Measurements from ENCODE around the gene LRPPRC. TPM values are rescaled to one million over a fixed set of nuclear protein-coding genes. Genes with fewer than 3 reads are reported as not detected.
"Not testable (repeated sequence)": the region's sequence is repeated elsewhere in the genome, so short reads cannot be mapped to it uniquely, and the experiment has no call there.

Gene LRPPRC
- total RNA-seq, 1 donor from 2014 or later = 70.8 TPM

DNA sequence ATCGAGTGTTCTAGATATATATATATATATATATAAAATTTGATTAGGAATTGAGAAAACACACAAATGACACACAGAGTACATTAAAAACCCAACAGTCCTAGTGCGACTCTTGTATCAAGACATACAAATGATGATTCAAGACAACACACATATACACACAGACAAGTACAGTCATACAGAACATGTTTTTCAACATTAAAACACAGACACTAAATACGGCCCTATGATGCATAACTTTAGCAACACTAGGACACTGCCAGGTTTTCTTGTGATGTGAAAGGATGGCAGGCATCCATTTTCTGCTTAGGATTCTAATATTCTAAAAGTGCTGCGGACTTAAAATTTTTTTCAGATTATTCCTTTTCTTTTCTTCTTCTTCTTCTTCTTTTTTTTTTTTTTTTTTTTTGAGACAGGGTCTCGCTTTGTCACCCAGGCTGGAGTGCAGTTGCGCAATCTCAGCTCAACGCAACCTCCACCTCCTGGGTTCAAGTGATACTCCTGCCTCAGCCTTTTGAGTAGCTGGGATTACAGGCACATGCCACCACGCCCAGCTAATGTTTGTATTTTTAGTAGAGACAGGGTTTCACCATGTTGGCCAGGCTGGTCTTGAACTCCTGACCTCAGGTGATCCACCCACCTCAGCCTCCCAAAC, 84.5 kb downstream of the LRPPRC start:
- DNase-seq (ENCODE audit: low spot score) = not testable (repeated sequence)

DNA sequence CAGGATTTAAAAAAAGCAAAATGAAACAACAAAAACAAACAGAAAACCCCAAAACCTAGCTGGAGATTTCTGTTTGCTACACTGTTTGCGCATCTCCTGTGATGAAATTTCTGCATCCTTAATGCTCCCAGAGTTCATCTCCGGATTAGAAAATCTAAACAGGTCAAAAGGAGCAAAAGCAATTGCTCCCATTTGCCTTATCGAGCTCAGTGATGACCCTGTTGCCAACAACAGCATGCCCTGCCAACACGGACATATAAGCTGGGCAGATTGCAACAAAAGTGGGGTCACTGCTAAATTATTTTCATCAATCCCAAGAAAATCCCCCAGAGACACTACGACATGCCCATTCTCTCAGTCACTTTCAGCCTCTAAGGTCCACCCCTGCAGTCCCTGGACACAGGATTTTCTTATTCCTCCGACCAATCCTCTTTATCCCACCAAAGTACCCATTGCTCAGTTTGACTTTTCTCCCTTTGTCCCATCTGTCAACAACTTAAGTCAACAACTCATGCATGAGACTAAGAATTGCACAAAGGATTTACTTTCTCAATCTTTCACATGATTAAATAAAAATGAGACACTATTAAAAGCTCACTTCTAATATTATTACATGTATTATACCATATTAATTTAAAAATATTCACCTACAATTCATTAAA, 89.2 kb downstream of the LRPPRC start:
- DNase-seq (ENCODE audit: low spot score) = no peak

DNA sequence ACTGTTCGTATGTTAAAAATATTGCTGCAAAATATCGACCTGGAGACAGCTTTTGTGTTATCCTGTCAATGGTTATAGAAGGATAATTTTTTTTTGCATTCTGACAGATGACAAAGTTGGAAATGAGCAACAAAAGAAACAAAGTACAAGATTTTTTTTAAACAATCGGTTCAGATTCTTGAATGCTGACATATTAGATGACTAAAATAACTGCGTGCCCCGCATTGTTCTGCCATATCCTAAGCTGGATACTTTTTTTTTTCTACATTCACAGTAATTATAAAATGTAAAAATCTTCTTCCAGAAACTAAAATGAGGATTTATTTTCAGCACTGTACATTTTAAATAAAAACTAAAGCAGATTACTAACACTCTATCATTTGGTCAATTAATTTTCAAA, 89.9 kb downstream of the LRPPRC start:
- DNase-seq (ENCODE audit: low spot score) = no peak

DNA sequence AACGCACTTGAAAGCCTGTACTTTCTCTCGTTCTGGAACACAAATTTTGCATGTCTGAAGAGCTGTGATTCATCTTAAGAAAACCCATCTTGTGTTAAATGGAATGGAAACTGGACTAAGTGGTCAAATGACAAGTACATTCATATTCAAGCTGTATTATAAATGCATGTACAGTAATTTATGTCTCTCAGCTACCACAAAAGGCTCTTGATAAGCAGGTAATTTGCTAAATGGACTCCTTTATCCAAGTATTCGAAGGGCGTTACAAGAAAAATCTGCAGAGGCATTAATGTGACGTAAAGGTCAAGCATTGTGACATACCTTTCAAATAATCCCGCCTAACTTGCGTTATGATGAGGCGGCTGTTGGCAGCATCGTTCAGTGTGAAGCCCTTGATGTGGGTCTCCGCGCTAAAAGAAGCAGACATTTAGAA, 90.4 kb downstream of the LRPPRC start:
- DNase-seq (ENCODE audit: low spot score) = no peak

DNA sequence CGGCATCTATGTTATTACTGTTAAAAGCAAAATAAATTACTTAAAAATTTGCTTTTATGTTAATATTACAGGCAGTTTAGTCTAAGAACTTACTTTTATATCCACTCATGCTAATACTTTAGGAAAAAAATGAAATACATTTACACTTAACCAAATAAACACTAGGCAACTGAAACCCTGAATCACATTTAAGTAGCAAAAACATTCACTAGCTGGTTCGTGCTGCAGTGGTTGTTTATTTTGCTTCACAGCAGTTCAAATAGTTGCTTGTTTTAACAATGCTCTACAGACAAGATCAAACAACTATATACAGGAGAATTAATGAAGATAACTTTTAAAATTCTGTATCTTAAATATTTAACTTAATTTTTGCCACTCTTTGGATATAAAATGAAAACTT, 96.2 kb downstream of the LRPPRC start:
- no peak for DNase-seq (ENCODE audit: low spot score)

GRCh38 chr2:43898838-43899346, 96.9 kb downstream of the LRPPRC start:
- no peak for DNase-seq (ENCODE audit: low spot score)

- DNase-seq (ENCODE audit: low spot score) = no peak
Measured at GRCh38 chr2:43898134-43898837, 97.5 kb downstream of the LRPPRC start.

- DNase-seq (ENCODE audit: low spot score) = no peak
Measured at GRCh38 chr2:43897492-43897891, 98.3 kb downstream of the LRPPRC start.

DNA sequence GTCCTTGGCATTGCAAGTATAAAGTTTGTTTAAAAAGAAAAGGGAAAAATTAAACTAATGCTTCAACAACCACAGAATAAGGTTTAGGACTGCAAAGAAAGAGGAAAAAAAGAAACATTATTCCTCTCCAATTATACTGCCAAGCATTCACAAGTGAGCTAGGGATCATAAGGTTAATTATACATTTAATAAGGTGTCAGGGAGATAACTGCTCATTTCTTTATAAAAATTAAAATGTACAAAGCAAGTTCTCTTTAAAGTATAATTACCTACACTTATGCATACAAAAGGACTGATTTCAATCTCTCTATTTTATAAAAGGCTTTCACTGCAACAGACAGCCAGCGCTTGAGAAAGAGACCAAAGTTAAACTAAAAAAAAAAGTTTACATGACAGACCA, 98.9 kb downstream of the LRPPRC start:
- no peak for DNase-seq (ENCODE audit: low spot score)

- no peak for DNase-seq (ENCODE audit: low spot score)
Measured at GRCh38 chr2:43894743-43895142, 101.0 kb downstream of the LRPPRC start.

DNA sequence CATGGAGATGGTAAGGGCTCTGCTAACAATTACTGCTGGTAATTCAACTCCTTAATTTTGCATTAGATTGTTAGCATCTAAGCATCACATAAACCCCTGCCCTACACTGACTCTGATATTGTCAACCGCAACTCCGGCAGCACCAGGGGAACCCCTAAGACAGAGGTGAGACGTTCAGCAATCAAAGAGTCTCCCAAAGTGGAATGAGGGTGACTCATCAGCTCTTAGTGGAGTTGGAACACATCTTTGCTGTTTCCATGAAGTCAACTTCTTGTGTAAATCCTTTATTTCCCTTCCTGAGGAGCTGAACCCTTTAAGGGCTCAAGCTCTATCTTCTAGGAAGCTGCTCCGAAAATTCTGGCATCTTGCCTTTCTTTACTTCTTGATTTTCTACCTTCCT, 104.9 kb downstream of the LRPPRC start:
- no peak for DNase-seq (ENCODE audit: low spot score)

GRCh38 chr2:43889416-43889815, 106.4 kb downstream of the LRPPRC start:
- DNase-seq (ENCODE audit: low spot score) = no peak

GRCh38 chr2:43887176-43887575, 108.6 kb downstream of the LRPPRC start:
- DNase-seq (ENCODE audit: low spot score) = no peak

GRCh38 chr2:43885132-43885632, 110.6 kb downstream of the LRPPRC start:
- no peak for DNase-seq (ENCODE audit: low spot score)

- DNase-seq (ENCODE audit: low spot score) = no peak
Measured at GRCh38 chr2:43884689-43885088, 111.1 kb downstream of the LRPPRC start.

DNA sequence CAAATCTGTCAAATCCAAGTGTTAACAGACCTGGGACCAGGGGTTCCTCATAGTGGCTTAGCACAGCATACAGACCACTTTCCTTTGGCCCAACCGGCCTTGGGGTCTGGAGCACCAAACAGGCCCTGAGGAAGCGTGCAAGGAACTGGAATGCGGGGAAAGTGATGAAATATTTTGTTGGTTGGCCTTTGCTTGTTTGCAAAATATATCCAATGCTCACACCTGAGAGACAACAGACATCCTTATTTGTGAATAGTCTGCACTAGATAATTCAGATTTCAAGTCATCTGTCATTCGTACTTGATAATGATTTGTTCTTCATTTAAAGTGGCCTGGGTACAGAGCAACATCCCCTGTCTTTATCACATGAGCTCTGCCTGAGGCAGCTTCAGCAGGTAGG, 113.5 kb downstream of the LRPPRC start:
- DNase-seq (ENCODE audit: low spot score) = no peak

DNA sequence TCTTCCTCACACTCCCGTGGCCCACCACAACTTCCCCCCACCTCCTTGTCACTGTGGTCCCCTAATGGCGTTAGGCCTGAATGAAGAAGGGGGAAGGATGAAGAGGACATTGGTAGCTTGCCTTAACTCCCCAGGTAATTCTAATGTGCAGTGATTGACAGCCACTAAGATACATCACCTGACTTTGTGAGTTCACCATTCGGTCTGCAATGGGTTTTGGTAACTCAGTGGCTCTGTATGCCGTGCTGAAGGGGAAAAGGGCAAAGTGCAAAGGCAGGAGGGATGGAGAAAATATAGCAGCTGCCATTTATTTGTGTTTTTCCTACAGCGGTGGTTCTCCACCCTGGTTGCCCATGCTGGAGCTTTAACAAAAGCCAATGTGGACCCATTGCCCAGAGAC, 114.8 kb downstream of the LRPPRC start:
- DNase-seq (ENCODE audit: low spot score) = no peak

DNA sequence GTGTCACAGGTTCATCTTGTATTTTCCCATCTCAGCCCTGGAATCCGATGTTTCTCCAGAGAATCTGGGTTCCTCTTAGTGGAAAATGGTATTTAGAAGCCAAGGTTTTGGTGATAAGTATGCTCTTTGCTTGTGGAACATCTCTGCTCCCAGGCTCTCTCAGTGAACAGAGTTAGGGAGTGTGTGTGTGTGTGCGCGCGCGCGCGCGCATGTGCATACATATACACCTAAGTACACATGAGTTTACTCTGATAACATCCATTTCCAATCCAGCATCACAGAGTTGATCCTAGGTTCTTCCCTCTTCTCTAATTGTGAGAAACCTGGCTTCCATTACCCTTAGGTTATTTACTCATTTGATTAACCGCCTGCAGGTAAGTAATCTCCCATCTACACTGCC, 115.3 kb downstream of the LRPPRC start:
- no peak for DNase-seq (ENCODE audit: low spot score)

GRCh38 chr2:43879261-43879660, 116.5 kb downstream of the LRPPRC start:
- DNase-seq (ENCODE audit: low spot score) = no peak

DNA sequence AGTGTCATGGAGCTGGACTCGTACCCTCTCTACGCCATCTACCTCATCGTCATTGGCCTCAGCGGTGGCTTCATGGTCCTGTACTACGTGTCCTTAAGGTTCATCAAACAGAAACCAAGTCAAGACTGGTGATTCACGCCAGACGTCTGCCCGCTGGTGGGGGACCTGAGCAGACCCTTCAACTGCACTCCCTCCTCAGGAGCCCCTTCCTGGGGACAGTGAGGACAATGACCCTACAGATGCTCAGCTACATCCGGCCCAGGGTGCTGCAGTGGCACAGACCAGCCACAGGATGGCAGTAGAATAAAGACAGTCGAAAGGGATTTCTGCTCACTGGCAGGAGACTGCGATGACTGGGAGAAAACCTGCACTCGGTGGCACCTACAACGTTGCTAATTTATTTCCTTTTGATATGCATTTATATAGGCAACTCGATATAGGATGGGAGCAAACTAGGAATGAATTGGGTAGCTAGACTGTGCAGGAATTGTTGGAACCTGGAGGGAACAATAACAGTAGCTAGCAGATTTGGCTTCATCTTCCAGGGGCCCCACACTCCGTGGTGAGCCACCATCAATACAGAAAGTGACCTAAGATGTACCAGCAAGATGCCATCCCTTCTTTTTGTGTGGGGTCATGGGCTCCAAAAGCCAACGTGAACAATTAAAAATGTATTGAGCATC, 117.9 kb downstream of the LRPPRC start:
- DNase-seq (ENCODE audit: low spot score) = no peak

DNA sequence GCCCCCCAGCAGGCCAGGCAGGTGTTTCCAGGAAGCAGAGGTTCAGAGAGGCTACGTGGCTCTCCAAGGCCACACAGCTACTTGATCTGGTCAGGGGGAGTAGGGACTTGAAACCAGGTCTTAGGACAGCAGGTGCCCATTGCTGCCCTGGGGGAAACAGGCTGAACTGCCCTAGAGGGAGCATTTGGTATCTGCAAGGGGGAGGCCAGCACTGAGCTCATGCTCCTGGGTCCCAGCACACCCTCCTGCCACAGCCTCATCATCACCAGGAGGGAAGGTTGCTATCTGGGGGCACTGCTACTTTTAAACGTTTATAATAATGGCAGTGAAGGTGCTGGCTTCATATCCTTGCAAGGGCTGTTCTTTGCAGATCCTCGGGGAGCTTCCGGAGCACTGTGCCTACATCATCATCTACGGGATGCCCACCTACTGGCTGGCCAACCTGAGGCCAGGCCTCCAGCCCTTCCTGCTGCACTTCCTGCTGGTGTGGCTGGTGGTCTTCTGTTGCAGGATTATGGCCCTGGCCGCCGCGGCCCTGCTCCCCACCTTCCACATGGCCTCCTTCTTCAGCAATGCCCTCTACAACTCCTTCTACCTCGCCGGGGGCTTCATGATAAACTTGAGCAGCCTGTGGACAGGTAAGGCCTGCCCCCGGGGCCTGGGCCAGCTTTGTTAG, 120.9 kb downstream of the LRPPRC start:
- DNase-seq (ENCODE audit: low spot score) = no peak
